Measurements from ENCODE around the gene SMTNL1.

Gene SMTNL1

GRCh38 chr11:57566005-57566904, 28.9 kb downstream of the SMTNL1 start:
- H3K4me3 ChIP-seq (ENCODE audit: low read length) = peak overlapping the region; percentile 91

GRCh38 chr11:57566905-57567514, 29.6 kb downstream of the SMTNL1 start:
- TF ChIP-seq CTCF (IDR thresholded peaks at IDR 0.05; ENCODE audit: low read depth, low read length) = no peak
- no peak for TF ChIP-seq EZH2phosphoT487 (IDR thresholded peaks at IDR 0.05; ENCODE audit: low read depth)
- Histone ChIP-seq H3K27me3 (ENCODE audit: low read depth, low read length) (no peaks in the 10 kb centered on the region), H3K27ac (ENCODE audit: low read length) (peak overlapping the region; percentile 85), H3K36me3 (replicated peaks; ENCODE audit: low read depth, low read length) (no peaks in the 10 kb centered on the region), H3K9me3 (ENCODE audit: insufficient read depth, low read length) (no peaks in the 10 kb centered on the region), H4K20me1 (ENCODE audit: insufficient read depth, low read length) (peaks cover 1% of the 10 kb centered on the region), H3K79me2 (ENCODE audit: low read length) (peaks cover 53% of the 10 kb centered on the region), H3K4me1 (ENCODE audit: low read length) (peaks cover 17% of the 10 kb centered on the region), H3K4me2 (ENCODE audit: low read length) (peak overlapping the region; percentile 97), H3K9ac (ENCODE audit: low read length) (peak overlapping the region; percentile 86), H3K4me3 (ENCODE audit: low read length) (peak overlapping the region; percentile 91), H2AFZ (ENCODE audit: low read depth, low read length) (no peak overlapping the region)

More at GRCh38 chr11:57566005-57566904, 28.9 kb downstream of the SMTNL1 start:
- H3K4me2 ChIP-seq (ENCODE audit: low read length) = peak overlapping the region; percentile 97
- H3K79me2 ChIP-seq (ENCODE audit: low read length) = peaks cover 61% of the 10 kb centered on the region
- no peaks in the 10 kb centered on the region for H3K9me3 ChIP-seq (ENCODE audit: insufficient read depth, low read length)
- H3K27ac ChIP-seq (ENCODE audit: low read length) = peak overlapping the region; percentile 85
- peak overlapping the region; percentile 27; the same call in 1 of the 2 replicates for H2AFZ ChIP-seq (ENCODE audit: low read depth, low read length)
- peak overlapping the region; percentile 86 for H3K9ac ChIP-seq (ENCODE audit: low read length)
- no peak for TF ChIP-seq CTCF (IDR thresholded peaks at IDR 0.05; ENCODE audit: low read depth, low read length)
- no peak for TF ChIP-seq EZH2phosphoT487 (IDR thresholded peaks at IDR 0.05; ENCODE audit: low read depth)
- peaks cover 17% of the 10 kb centered on the region for H3K4me1 ChIP-seq (ENCODE audit: low read length)
- H4K20me1 ChIP-seq (ENCODE audit: insufficient read depth, low read length) = peaks cover 5% of the 10 kb centered on the region
- no peaks in the 10 kb centered on the region for H3K36me3 ChIP-seq (replicated peaks; ENCODE audit: low read depth, low read length)
- no peaks in the 10 kb centered on the region for H3K27me3 ChIP-seq (ENCODE audit: low read depth, low read length)

- Histone ChIP-seq H3K36me3 (replicated peaks; ENCODE audit: low read depth, low read length) (no peaks in the 10 kb centered on the region), H3K4me1 (ENCODE audit: low read length) (peaks cover 17% of the 10 kb centered on the region), H4K20me1 (ENCODE audit: insufficient read depth, low read length) (no peaks in the 10 kb centered on the region), H3K79me2 (ENCODE audit: low read length) (peaks cover 46% of the 10 kb centered on the region), H3K4me2 (ENCODE audit: low read length) (peak within 1 kb of the TSS; percentile 97), H3K27me3 (ENCODE audit: low read depth, low read length) (no peaks in the 10 kb centered on the region), H3K4me3 (ENCODE audit: low read length) (peak within 1 kb of the TSS; percentile 91), H3K27ac (ENCODE audit: low read length) (peak within 1 kb of the TSS; percentile 85), H3K9ac (ENCODE audit: low read length) (peak within 1 kb of the TSS; percentile 86), H2AFZ (ENCODE audit: low read depth, low read length) (peak within 1 kb of the TSS; percentile 96), H3K9me3 (ENCODE audit: insufficient read depth, low read length) (no peaks in the 10 kb centered on the region)
- TF ChIP-seq CTCF (IDR thresholded peaks at IDR 0.05; ENCODE audit: low read depth, low read length) (peak; percentile 97), EZH2phosphoT487 (IDR thresholded peaks at IDR 0.05; ENCODE audit: low read depth) (no peak)
These were observed 30.3 kb downstream of the SMTNL1 start, which contains the start of gene UBE2L6 for GRCh38 chr11:57567515-57568329. Gene UBE2L6, minus strand, starts transcription at chr11:57567672. Its CDS starts 61 bp downstream, at chr11:57567611.
